ENCODE measurements around the gene EGFL6.

- TF ChIP-seq ZNF274 (IDR thresholded peaks at IDR 0.05; ENCODE audit: low read depth, low read length) (no peak), SUZ12 (IDR thresholded peaks at IDR 0.05; ENCODE audit: extremely low read depth, insufficient read depth, insufficient read length) (no peak)
These were observed 35.7 kb upstream of the EGFL6 start for GRCh38 chrX:13533726-13534125.
